ENCODE data around the gene ZBP1.

The ZBP1 gene

GRCh38 chr20:57649617-57650015, 29.4 kb upstream of the ZBP1 start:
- DNase-seq (ENCODE audit: extremely low spot score) = no peak
- CTCF ChIA-PET = no interaction called here
- TF ChIP-seq FOXK2 (IDR thresholded peaks at IDR 0.05) = no peak
- no peak for TF ChIP-seq NFRKB (IDR thresholded peaks at IDR 0.05)
- TF ChIP-seq L3MBTL2 (conservative IDR thresholded peaks at IDR 0.05) = no peak
- TF ChIP-seq FOXA1 (IDR thresholded peaks at IDR 0.05) = no peak
- no peak for TF ChIP-seq LEF1 (IDR thresholded peaks at IDR 0.05; ENCODE audit: borderline replicate concordance)
- no peak for TF ChIP-seq SUZ12 (IDR thresholded peaks at IDR 0.05)
- TF ChIP-seq CTBP1 (IDR thresholded peaks at IDR 0.05; ENCODE audit: borderline replicate concordance) = no peak
- TF ChIP-seq FOXM1 (IDR thresholded peaks at IDR 0.05; ENCODE audit: borderline replicate concordance) = no peak
- TF ChIP-seq BHLHE40 (IDR thresholded peaks at IDR 0.05; ENCODE audit: borderline replicate concordance) = no peak
- TF ChIP-seq ELF4 (IDR thresholded peaks at IDR 0.05) = no peak
- TF ChIP-seq ZNF384 (IDR thresholded peaks at IDR 0.05) = no peak
- no peak for TF ChIP-seq PKNOX1 (IDR thresholded peaks at IDR 0.05)
- TF ChIP-seq SP1 (IDR thresholded peaks at IDR 0.05) = no peak
- TF ChIP-seq HDGF (IDR thresholded peaks at IDR 0.05; ENCODE audit: borderline replicate concordance) = no peak
- TF ChIP-seq TARDBP (IDR thresholded peaks at IDR 0.05) = no peak
- no peak for TF ChIP-seq ARNT (IDR thresholded peaks at IDR 0.05)
- POLR2A ChIA-PET = no interaction called here

- DNase-seq (ENCODE audit: extremely low spot score) = no peak
- TF ChIP-seq FOXA1 (IDR thresholded peaks at IDR 0.05) (no peak), TARDBP (IDR thresholded peaks at IDR 0.05) (no peak), SP1 (IDR thresholded peaks at IDR 0.05) (no peak), ARNT (IDR thresholded peaks at IDR 0.05) (no peak), BHLHE40 (IDR thresholded peaks at IDR 0.05; ENCODE audit: borderline replicate concordance) (no peak), HDGF (IDR thresholded peaks at IDR 0.05; ENCODE audit: borderline replicate concordance) (no peak), LEF1 (IDR thresholded peaks at IDR 0.05; ENCODE audit: borderline replicate concordance) (no peak), ZNF384 (IDR thresholded peaks at IDR 0.05) (no peak), ELF4 (IDR thresholded peaks at IDR 0.05) (no peak), NFRKB (IDR thresholded peaks at IDR 0.05) (no peak), L3MBTL2 (conservative IDR thresholded peaks at IDR 0.05) (no peak), PKNOX1 (IDR thresholded peaks at IDR 0.05) (no peak; the same call in 1 of the 2 replicates), CTBP1 (IDR thresholded peaks at IDR 0.05; ENCODE audit: borderline replicate concordance) (no peak), SUZ12 (IDR thresholded peaks at IDR 0.05) (no peak), FOXK2 (IDR thresholded peaks at IDR 0.05) (no peak), FOXM1 (IDR thresholded peaks at IDR 0.05; ENCODE audit: borderline replicate concordance) (no peak)
- ChIA-PET POLR2A (no interaction called here), CTCF (interaction anchor here (1.0 kb wide), 1 partner anchor 26 kb away, joined by 3 read pairs; no protein-coding TSS in a partner anchor)
Observed at GRCh38 chr20:57648878-57649616, 28.8 kb upstream of the ZBP1 start.

GRCh38 chr20:57647933-57648785, 27.9 kb upstream of the ZBP1 start:
- no peak for TF ChIP-seq SP1 (IDR thresholded peaks at IDR 0.05)
- TF ChIP-seq L3MBTL2 (conservative IDR thresholded peaks at IDR 0.05) = no peak
- no peak for TF ChIP-seq ARNT (IDR thresholded peaks at IDR 0.05)
- no peak for TF ChIP-seq FOXK2 (IDR thresholded peaks at IDR 0.05)
- TF ChIP-seq ELF4 (IDR thresholded peaks at IDR 0.05) = no peak
- TF ChIP-seq FOXM1 (IDR thresholded peaks at IDR 0.05; ENCODE audit: borderline replicate concordance) = no peak
- TF ChIP-seq CTBP1 (IDR thresholded peaks at IDR 0.05; ENCODE audit: borderline replicate concordance) = no peak
- TF ChIP-seq FOXA1 (IDR thresholded peaks at IDR 0.05) = no peak
- no peak for TF ChIP-seq ZNF384 (IDR thresholded peaks at IDR 0.05)
- TF ChIP-seq NFRKB (IDR thresholded peaks at IDR 0.05) = no peak
- TF ChIP-seq BHLHE40 (IDR thresholded peaks at IDR 0.05; ENCODE audit: borderline replicate concordance) = no peak
- no peak for TF ChIP-seq PKNOX1 (IDR thresholded peaks at IDR 0.05)
- ChIA-PET POLR2A (no interaction called here), CTCF (interaction anchor here (0.5 to 1.0 kb wide), 2 partner anchors 17 to 25 kb away, joined by 3 read pairs; no protein-coding TSS in a partner anchor)
- no peak for DNase-seq (ENCODE audit: extremely low spot score)

GRCh38 chr20:57647006-57647932, 27.0 kb upstream of the ZBP1 start:
- TF ChIP-seq LEF1 (IDR thresholded peaks at IDR 0.05; ENCODE audit: borderline replicate concordance) = no peak
- TF ChIP-seq ARNT (IDR thresholded peaks at IDR 0.05) = no peak
- no peak for TF ChIP-seq ZNF384 (IDR thresholded peaks at IDR 0.05)
- TF ChIP-seq NFRKB (IDR thresholded peaks at IDR 0.05) = no peak
- TF ChIP-seq FOXA1 (IDR thresholded peaks at IDR 0.05) = no peak
- TF ChIP-seq ELF4 (IDR thresholded peaks at IDR 0.05) = no peak
- TF ChIP-seq CTBP1 (IDR thresholded peaks at IDR 0.05; ENCODE audit: borderline replicate concordance) = no peak
- TF ChIP-seq L3MBTL2 (conservative IDR thresholded peaks at IDR 0.05) = no peak
- no peak for TF ChIP-seq SUZ12 (IDR thresholded peaks at IDR 0.05)
- no peak for TF ChIP-seq FOXK2 (IDR thresholded peaks at IDR 0.05)
- TF ChIP-seq FOXM1 (IDR thresholded peaks at IDR 0.05; ENCODE audit: borderline replicate concordance) = no peak
- no peak for TF ChIP-seq HDGF (IDR thresholded peaks at IDR 0.05; ENCODE audit: borderline replicate concordance)
- no peak for TF ChIP-seq TARDBP (IDR thresholded peaks at IDR 0.05)
- TF ChIP-seq PKNOX1 (IDR thresholded peaks at IDR 0.05) = no peak
- ChIA-PET POLR2A (no interaction called here), CTCF (interaction anchor here (0.5 kb wide), 1 partner anchor 18 kb away, joined by 3 read pairs; no protein-coding TSS in a partner anchor)
- no peak for DNase-seq (ENCODE audit: extremely low spot score)

Measured in HEK293T (cell line).